Posterior vena cava (tissue), 2 donors: Measurements from ENCODE around the gene NRXN3. TPM values are rescaled to one million over a fixed set of nuclear protein-coding genes. Genes with fewer than 3 reads are reported as not detected.

ENCODE experiments used
- DNase-seq: peaks from one replicate; pipeline ENCODE4 v3.0.0-alpha.2; 2020; ENCODE audit warnings: low spot score
- intact Hi-C, 2 donors: fragments of 100-400 bp; cut with DNase I; formaldehyde crosslinking; loops; one replicate each; pipeline versions ENCODE4 v1.14.1 to v1.14.2; 2022 to 2023
- total RNA-seq, 2 donors: library from RNA; stranded (reverse); fragmentation: NEBNext Ultra II Directional; extraction: Animal tissue kit (Norgen Biotek cat#: 25700); gene quantifications; one replicate each; pipeline ENCODE4 v1.2.1, GENCODE V29; 2021
- donor health status: DM: yes; HTN: yes; CAD: no.
- donor health status: DM: yes; HTN: yes; CAD: no.

NRXN3 gene
- total RNA-seq, 2 donors from 2014 or later = 11.8 to 14.3 TPM

DNA sequence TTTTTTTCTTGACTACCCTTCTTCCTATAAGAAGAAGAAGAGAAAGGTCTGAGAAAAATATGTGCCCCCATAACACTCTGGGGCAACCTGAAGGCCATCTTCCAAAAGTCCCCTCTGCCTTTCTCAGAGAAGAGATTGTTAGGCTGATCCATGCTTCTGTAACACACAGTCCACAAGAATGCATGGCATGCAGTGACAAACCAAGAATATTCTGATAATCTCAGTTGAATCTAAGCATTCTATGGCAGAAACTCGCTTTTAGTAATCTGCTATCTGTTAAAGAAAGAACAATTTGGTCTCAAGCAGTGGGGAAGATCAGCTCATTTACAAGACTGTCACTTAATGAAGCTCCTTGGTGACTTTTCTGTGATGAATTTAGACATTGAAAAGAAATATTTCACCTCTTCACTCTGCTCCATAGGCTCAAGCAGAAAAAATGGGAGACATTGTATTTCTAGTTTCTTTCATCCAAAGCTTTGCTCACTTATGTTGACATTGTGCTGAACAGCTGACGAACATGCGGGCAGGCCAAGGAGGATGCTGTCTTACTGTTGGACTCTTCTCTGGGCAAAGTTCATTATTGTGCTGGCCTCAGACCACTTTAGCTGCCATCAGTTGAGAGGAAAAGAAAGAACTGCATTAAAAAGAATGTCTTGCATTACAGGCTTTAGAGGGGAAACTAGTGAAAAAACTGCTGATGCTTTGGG lies 1084.0 kb downstream of the NRXN3 start:
- intact Hi-C loops = no loop called here
- no peak for DNase-seq

DNA sequence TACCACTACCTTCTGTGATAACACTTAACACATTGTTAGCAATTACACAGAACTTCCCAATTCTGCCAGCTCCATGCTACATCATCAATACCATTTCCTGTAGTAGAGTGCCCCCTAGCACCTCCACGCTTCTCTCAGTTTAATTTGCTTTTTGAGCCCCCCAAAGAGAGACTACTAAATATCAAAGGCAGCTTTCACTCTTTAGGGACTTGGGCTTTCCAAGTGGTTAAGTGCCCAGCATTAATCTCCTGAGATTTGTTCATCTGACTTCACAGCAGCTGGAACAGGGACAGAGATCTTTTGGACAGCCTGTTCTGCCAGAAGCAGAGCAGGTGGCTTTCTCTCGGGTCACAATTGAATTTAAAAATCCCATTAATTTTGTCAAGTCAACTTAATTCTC lies 1086.2 kb downstream of the NRXN3 start:
- intact Hi-C loops = no loop called here
- DNase-seq = no peak

DNA sequence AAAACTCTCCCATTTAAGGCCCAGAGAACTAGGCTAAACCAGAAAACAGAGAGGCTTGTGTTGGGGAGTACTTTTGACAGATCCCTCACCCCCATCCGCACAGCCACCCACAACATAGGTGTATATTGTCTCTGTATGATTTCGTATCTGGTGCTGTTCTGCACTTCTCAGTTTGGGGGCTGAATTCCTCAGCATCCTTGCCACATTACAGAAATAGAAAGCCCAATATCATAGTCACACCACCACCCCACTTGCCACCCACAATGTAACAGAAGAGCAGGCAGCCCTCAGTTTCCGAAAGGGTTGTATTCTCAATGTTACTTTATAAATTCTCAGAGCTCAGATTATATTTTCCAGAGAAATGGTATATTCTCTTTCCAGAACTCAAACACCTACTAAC lies 1090.2 kb downstream of the NRXN3 start:
- no peak for DNase-seq
- intact Hi-C loops = no loop called here

DNA sequence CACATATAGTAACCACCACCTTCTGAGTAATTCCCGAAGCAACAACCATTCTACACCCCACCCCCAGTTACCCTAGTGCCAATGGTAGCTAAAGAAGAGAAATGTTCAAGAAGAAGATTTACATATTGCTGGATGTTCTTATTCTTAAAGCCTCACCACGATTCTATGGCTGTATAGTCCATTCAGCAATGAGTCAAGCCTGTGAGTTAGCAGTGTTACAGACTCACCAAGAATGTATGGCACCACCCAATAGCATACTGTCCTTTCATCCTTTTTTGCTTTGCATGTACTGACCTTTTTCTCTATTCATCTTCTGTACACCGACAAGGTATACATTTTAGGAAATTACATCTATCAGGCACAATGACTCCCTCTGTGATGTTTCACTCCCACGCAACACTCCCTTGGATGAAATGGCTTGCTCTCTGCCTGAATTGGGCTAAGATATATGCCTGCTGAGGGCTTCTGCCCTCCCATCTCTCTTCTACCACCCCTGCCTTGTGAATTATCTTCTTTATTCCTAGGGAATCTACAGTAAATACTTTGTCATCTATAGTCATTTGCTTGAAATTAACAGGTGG lies 1095.3 kb downstream of the NRXN3 start:
- intact Hi-C loops = no loop called here
- no peak for DNase-seq

DNA sequence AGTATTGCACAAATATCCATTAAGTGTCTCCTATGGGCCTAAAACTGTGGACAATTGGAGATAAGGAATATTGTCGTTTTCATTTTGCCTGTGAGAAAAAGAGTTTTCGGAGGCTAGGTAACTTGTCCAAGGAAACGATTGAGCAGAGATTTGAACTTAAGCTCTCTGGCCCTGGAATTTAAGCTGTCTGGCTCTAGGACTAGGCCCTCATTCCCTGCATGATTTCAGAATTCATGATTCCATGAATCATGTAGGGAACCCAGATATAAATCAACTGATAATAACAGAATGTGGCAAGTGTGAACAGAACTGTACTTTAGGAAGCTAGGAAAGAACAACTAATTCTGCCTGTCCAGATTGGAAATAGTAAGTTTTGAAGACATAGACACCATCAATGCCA lies 1100.2 kb downstream of the NRXN3 start:
- DNase-seq = no peak
- intact Hi-C loops = no loop called here

DNA sequence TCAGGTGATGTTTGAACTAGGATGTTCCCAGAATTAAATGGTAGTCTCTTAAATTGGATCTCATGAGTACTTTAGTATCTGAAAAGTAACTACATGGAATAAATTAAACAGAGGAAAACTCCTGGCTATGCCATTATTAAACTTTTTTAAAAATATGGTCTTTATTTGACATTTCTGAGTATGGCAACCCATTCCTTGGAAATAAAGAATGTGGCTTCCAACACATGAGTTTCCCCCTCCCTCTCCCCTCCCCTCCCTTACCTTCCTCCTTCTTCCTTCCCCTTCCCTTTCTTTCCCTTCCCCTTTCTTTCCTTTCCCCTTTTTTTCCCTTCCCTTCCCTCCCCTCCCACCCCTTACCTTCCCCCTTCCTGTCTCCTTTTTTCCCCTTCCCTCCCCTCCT lies 1100.9 kb downstream of the NRXN3 start:
- DNase-seq = no peak
- intact Hi-C loops = no loop called here

DNA sequence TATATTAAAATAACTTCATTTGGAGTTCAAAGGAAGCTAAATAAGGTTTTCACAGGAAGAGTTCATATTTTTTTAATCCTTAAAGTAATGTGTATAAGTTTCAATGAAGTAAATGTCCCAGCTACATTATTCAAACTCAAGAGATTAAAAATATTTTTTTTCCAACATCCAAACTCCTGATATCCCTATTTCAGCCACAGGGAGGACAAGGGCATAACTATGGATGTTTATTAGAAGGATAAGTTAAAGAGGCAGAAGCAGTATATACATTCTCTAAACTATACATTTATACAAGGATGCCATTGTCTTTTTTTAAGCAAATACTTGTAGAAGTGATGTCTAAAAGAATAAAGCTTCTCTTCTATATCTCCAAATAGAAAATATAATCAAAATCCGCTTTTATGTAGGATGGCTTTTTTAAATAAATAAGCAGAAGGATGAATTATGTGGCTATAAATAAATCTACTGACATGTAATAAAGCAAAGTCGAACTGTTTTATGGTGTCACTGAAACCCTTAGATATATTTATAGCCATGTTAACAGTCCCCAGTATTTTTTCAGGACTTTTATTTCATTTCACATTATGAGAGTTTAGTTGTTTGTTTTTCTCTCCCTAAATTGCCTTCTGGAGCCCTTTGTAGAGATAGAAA lies 1104.6 kb downstream of the NRXN3 start:
- intact Hi-C loops = no loop called here
- no peak for DNase-seq

DNA sequence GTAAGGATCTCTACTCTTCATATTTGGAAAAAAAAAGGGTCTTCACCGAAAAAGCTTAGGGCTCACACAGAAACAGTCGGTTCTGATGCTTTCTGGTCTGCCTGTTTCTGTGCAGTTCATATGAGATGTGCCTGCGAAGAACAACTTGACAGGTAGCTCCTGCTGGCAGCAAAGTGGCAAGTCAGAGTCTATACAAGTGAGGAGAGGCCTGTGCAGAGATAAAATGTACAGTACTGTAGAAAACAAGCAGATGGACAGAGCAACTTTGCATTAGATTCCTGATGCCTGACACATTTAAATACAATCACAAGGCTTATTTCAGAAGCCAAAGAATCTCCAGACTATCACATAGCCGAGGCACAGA lies 1105.1 kb downstream of the NRXN3 start:
- intact Hi-C loops = no loop called here
- no peak for DNase-seq

DNA sequence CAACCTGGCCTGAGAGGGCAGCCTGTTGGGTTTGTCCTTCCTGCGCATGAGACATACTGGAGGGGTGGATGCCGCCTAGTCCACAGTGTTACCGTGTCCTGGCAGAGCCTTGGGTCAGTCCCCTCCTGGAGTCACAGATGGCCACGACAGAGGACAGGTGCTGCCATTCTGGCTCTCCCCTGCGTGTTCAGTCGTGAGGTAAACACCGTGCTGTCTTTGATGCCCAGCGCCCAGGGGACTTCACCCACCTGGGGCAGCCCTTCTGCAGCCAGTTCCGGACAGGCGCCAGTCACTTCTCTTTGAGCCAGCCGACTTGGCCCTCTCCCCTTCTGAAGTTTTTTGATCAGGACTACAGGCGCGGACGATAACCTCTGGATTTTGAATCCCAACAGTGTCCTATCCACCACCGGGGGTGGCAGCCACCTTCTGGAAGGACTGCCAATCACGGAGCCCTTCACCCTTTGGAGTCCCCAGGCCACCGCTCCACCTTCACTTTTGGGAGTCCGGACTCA lies 1108.2 kb downstream of the NRXN3 start:
- intact Hi-C loops = no loop called here
- DNase-seq = peak; percentile 73

DNA sequence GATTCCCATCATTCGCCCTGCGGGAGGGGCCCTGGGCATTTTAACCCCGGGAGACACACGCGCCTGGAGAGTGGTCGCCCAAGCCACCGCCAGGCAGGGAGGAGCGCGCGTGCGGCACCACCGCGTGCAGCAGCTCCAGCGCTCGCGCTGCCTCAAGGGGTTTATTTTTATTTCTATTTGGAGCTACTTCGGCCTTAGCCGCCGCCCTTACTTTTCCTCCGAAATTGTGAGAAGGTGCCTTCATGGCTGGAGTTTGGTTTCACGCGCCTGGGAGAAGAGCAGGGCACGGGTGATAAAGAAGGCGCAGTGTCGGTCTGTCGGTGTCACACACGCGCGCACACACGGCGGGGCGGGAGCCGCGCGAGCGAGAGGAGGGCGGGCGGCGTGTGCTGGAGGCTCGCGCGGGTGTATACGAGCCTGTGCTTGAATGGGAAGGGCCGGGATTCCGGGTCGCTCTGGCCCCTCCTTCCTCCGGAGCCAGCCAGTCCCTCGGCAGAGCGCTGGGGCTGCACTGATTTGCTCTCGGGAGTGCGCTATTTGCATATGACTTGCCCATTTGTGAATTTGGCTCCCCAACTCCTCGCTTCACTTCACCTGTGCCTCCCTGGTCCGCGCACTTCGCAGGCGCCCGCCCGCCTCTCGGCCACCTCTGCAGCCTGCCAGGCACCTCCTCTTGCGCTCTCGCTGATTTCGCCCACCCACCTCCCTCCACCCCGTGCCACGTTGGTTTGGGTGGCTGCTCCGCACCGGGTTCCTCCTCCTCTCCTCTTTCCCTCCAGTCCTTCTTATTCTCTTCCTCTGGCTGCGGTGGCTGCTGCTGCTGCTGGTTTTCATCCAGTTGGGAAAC lies 1108.8 kb downstream of the NRXN3 start:
- intact Hi-C loops = no loop called here
- peak; percentile 91 for DNase-seq

DNA sequence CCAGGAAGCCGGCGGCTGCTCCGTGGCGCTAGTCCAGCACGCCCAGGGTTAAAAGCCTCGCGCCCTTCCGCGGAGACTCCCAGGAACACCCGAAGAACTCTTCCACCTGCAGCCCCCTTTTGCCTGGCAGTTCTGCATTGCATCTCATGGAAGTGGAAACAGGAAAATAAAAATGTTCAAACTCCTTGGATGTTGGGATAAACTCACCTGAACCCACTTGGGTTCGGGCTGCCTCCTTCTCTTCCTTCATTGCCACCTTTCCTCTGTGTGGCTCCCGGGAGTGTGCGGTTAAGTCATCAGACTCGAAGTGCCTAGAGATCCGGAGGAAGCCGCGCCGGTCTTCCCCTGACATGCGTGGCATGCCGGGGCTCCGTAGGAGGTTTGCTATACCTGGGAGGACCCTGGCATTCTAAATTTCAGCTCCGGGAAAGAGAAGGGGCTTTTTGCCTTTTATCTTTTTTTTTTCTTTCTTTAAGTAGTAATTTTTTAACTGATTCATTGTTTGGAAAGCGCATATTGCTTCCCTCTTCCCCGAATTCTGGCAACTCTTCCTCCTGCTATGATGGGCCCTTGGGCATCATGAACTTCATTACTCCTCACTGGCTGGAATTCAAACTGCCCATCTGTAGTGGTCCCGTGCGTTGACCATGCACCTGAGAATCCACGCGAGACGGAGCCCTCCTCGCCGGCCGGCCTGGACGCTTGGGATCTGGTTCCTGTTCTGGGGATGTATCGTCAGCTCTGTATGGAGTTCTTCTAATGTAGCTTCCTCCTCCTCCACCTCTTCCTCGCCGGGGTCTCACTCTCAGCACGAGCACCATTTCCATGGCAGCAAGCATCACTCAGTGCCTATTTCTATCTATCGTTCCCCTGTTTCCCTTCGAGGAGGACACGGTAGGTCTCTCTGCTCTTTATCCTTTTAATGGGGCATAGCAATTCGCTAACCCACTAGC lies 1109.7 kb downstream of the NRXN3 start:
- intact Hi-C loops = no loop called here
- peak; percentile 75 for DNase-seq

DNA sequence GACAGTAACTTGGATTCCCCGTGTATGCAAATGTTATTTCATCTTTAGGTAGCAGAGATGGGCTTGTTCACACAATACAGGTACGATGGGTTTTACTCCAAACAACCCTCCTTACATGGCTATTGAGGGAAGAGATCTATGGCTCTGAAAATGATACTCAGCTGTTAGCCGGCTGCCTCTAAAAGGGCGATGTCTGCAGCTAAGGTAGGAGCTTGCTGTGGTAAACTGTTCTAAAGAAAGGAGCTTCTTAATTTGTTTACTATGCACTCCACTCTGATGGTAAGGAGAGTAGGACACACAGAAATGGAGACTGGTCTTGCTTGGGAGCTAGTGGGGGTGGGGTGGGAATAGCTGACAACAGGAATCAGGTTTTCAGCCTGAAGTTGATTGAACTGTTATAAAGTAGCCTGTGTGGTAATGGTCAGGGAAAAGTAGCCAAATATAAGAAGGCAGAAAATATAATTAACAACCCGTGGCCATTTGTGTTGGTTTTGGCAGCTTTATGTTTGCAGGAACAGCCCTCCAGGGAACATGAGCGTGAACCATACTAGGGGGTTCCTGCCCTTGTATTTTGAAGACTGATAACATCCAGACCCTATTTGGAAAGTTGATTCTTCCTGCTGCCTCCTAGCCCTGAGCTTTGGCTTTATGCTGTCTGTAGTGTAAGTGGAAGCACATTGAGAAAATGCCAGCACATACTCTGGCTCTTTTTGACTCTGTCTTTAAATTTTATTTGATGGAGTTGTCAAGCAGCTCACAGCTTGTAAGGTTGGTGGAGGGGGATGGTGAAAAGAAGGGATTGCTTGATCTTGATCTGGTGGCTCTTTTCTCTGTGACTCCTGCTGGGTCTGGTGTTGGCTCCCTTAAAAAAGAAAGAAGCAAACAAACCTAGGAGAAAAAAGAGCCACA lies 1111.3 kb downstream of the NRXN3 start:
- intact Hi-C loops = no loop called here
- DNase-seq = no peak

DNA sequence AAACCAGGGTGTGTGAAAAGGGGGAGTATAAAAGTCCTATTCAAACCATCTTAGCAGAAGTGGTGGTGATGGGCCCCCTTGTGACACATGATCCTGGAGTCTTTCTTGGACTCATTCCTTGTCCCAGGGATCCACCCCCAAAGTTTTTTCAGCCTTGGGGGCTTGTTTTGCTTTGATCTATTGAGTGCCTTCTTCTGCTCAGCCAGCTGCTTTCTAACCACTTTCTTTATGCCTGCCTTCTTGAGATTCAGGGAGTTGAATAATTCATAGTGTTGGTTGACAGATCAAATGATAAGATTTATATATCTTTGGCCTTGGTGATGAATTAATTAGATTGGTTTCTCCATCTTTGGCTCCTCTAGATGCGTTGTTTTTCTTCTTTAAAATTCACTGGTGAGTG lies 1114.4 kb downstream of the NRXN3 start:
- intact Hi-C loops = no loop called here
- DNase-seq = no peak

DNA sequence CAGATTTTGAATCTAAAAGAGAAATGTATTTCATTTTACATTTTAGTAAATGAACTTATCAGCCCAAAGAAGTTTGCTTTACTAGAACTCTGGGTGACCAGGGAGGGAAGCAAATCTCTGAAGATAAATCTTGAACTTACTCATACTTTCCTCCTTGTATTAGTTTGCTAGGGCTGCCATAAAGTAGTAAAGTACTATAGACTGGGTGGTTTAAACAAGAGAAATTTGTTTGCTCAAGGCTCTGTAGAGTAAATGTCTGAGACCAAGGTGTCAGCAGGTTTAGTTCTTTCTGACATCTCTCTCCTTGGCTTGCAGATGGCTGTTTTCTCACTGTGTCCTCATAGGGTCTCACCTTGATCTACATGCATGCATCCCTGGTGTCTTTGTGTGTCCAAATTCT lies 1115.1 kb downstream of the NRXN3 start:
- intact Hi-C loops = no loop called here

DNA sequence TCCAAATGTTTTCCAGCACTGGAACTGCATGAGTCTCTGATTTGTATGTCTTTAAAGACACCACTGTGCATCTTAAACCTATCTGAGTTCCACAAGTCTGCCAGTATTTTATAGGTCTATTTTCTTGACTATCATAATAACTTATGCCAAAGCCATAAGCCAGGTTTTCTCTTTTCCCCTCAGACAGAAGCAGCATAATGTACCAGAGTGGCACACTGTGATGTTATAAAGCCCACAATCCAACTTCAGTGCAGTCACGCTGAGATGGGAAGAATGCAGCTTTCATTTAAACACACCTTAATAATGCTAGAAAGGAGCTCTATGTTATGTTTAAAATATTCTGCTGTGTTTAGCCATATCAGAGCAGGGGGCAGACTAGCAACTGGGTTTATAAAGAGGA lies 1117.8 kb downstream of the NRXN3 start:
- no peak for DNase-seq
- intact Hi-C loops = no loop called here

More for the DNA sequence above, 1115.1 kb downstream of the NRXN3 start:
- no peak for DNase-seq

DNA sequence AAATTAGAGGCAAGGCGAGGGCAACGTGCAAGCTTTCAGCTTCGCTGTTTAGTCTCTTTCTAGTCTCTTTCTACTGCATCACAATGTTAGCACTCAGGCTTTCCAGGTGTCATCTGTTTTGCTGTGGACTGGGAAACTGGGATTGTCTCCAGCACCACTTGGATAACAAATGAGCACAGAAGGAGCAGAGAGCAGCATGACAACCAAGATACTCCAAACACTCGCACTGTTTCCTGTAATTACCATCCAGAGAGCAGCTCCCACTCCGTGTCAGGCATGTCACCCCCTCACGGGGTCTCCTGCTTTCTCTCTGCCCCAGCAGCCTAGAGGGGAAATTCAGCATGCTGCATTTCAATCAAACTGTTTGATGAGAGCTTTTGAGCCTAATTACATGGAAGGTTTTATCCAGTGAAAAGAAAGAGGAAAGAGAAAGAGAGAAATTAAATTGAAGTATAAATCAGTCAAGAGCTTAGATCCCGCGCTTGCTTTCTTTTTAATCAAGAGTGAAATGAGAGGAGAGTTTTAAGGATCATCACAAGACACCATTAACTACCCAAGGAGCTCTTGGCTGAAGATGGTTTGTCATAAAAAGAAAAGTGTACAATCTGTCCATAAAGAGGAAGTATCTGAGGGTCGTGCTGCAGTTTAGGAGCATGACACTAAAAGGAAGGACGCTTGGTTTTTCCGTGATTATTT lies 1123.5 kb downstream of the NRXN3 start:
- intact Hi-C loops = no loop called here
- DNase-seq = no peak

DNA sequence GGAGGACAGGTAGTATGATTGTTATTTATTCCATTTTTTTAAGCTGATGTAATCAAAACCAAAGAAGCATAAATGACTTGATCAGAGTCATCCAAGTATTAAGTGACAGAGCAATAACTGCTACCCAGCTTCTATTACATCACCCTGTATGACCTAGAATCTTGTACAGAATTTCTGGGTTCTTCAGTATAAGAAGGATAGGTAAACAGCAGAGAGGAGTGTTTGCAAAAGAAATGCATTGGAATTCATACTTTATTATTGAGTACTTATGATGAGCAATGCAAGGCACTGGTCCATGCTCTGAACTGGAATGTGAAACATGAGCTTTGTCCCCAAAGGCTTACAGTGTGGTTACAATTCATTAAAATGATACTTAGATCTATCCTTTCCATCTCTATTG lies 1124.3 kb downstream of the NRXN3 start:
- intact Hi-C loops = no loop called here

More for the DNA sequence above, 1124.3 kb downstream of the NRXN3 start:
- DNase-seq = no peak
